GM20000 (cell line): ENCODE data around the gene ZKSCAN5.
"Not testable (repeated sequence)": the region's sequence is repeated elsewhere in the genome, so short reads cannot be mapped to it uniquely, and the experiment has no call there.

ENCODE experiments used
- DNase-seq: peaks from one replicate; pipeline ENCODE4 v3.0.0; 2012; ENCODE audit warnings: low spot score
- CTCF ChIP-seq: IDR thresholded peaks from 2 replicates; pipeline ENCODE4 v1.5.1; 2012; ENCODE audit warnings: mild to moderate bottlenecking, control low read depth; ENCODE audit errors: extremely low read depth, missing control alignments

The ZKSCAN5 gene

GRCh38 chr7:99562114-99562784 is 57.8 kb downstream of the ZKSCAN5 start:
- TF ChIP-seq CTCF, result no peak
- DNase-seq, result no peak

- TF ChIP-seq CTCF, result no peak
- DNase-seq, result no peak
Observed at GRCh38 chr7:99562832-99563231, 58.4 kb downstream of the ZKSCAN5 start.

GRCh38 chr7:99563650-99564049 is 59.2 kb downstream of the ZKSCAN5 start:
- no peak for TF ChIP-seq CTCF
- DNase-seq, result no peak

- DNase-seq, result not testable (repeated sequence)
Observed at GRCh38 chr7:99568770-99569169, 64.3 kb downstream of the ZKSCAN5 start.

GRCh38 chr7:99571768-99572167 is 67.3 kb downstream of the ZKSCAN5 start:
- DNase-seq, result no peak
- no peak for TF ChIP-seq CTCF

- no peak for TF ChIP-seq CTCF
Observed at GRCh38 chr7:99573257-99573656, 68.8 kb downstream of the ZKSCAN5 start.

GRCh38 chr7:99576251-99576650 is 71.8 kb downstream of the ZKSCAN5 start:
- no peak for DNase-seq
- no peak for TF ChIP-seq CTCF

More at GRCh38 chr7:99573257-99573656, 68.8 kb downstream of the ZKSCAN5 start:
- DNase-seq, result no peak

- no peak for TF ChIP-seq CTCF
- DNase-seq, result no peak
Observed at GRCh38 chr7:99579281-99579955, 75.0 kb downstream of the ZKSCAN5 start.
